Transverse colon (tissue), 4 donors: ENCODE results near the gene MBNL2.

Source experiments
- POLR2AphosphoS5 ChIP-seq, 3 donors: sonication (generic); formaldehyde crosslinking; IDR thresholded peaks; one replicate each; pipeline ENCODE4 v1.6.1; 2016; ENCODE audit warnings: antibody characterized with exemption in 3 of 3
- TF ChIP-seq, protein P1 (sequence below), 5 experiments: fragments of 200-600 bp in 3 of 5; fragments of 450-650 bp in 2 of 5; sonication (generic) in 3 of 5; IDR thresholded peaks; 1 replicate in 2 of 5; 2 replicates in 3 of 5; pipeline ENCODE4 v1.5.1; 2016 to 2017; ENCODE audit warnings: antibody characterized with exemption in 5 of 5, inconsistent platforms in 3 of 5, mild to moderate bottlenecking in 2 of 5, moderate library complexity in 1 of 5

DNA sequence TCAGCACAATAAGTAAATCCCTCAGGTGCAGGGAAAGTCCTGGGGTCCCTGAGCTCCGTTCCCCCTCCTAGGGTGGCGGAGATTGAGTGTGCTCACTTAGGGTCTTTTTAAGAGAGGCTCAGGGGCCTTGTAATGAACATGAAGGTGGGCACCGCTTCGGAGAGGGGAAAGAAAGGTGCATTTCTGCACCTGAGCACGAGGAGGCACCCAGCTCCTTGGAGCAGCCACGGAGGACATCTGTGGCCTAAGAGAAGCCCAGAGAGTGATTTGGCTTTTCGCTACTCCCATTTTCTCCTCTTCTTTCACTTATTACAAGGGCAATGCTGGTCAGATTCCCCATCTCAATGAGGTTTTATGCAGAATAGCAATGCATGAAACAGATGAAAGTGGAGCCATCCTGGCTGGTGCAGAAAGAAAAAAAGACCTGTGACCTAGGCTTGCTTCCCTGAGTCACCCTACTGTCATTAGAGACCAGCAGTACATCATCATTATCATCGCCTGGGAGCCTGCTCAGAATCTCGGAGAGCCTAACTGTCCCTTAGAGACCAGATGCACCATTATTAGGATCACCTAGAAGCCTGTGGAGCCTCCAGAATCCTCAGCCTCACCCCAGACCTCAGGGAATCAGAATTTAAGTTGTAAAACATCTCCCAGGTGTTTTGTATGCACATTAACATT is 125.3 kb downstream of the MBNL2 start:
- TF ChIP-seq, protein P1, sequence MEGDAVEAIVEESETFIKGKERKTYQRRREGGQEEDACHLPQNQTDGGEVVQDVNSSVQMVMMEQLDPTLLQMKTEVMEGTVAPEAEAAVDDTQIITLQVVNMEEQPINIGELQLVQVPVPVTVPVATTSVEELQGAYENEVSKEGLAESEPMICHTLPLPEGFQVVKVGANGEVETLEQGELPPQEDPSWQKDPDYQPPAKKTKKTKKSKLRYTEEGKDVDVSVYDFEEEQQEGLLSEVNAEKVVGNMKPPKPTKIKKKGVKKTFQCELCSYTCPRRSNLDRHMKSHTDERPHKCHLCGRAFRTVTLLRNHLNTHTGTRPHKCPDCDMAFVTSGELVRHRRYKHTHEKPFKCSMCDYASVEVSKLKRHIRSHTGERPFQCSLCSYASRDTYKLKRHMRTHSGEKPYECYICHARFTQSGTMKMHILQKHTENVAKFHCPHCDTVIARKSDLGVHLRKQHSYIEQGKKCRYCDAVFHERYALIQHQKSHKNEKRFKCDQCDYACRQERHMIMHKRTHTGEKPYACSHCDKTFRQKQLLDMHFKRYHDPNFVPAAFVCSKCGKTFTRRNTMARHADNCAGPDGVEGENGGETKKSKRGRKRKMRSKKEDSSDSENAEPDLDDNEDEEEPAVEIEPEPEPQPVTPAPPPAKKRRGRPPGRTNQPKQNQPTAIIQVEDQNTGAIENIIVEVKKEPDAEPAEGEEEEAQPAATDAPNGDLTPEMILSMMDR (IDR thresholded peaks at IDR 0.05): no peak
- no peak for TF ChIP-seq POLR2AphosphoS5 (IDR thresholded peaks at IDR 0.05)
